SK-N-MC (cell line): ENCODE data around the gene REEP6.

Experiments used
- DNase-seq: peaks from one replicate; pipeline ENCODE4 v3.0.0-alpha.2; 2011; ENCODE audit warnings: low read depth, low spot score
- H3K27ac ChIP-seq: fragments of 200-600 bp; sonication (generic); 2 replicates; pipeline ENCODE4 v1.5.1; 2016; ENCODE audit warnings: mixed run types
- H3K36me3 ChIP-seq: fragments of 200-600 bp; sonication (generic); 2 replicates; pipeline ENCODE4 v1.6.1; 2017; ENCODE audit warnings: antibody characterized with exemption, low read length, mixed read lengths; ENCODE audit not compliant: insufficient read depth
- H3K4me3 ChIP-seq: fragments of 200-600 bp; sonication (generic); 2 replicates; pipeline ENCODE4 v1.5.1; 2016
- H3K9ac ChIP-seq: fragments of 200-600 bp; sonication (generic); 2 replicates; pipeline ENCODE4 v1.8.0; 2017; ENCODE audit warnings: mixed run types, mixed read lengths; ENCODE audit not compliant: insufficient read length
- H3K9me3 ChIP-seq: fragments of 200-600 bp; sonication (generic); 2 replicates; pipeline ENCODE4 v1.6.1; 2017; ENCODE audit warnings: low read depth, mild to moderate bottlenecking, antibody characterized with exemption, low read length, moderate library complexity, mixed read lengths
- EZH2 ChIP-seq: fragments of 200-600 bp; sonication (generic); IDR thresholded peaks from one replicate; pipeline ENCODE4 v1.6.1; 2017; ENCODE audit warnings: antibody characterized with exemption
- FOXP2 ChIP-seq: optimal IDR thresholded peaks from 2 replicates; pipeline ENCODE3; 2011; ENCODE audit warnings: mild to moderate bottlenecking, moderate library complexity; ENCODE audit not compliant: insufficient read depth; ENCODE audit errors: extremely low read length, control extremely low read depth
- POLR2AphosphoS5 ChIP-seq: IDR thresholded peaks from 2 replicates; pipeline ENCODE4 v1.6.1; 2012; ENCODE audit warnings: mild to moderate bottlenecking, low read depth, low read length, borderline replicate concordance

REEP6 gene

DNA sequence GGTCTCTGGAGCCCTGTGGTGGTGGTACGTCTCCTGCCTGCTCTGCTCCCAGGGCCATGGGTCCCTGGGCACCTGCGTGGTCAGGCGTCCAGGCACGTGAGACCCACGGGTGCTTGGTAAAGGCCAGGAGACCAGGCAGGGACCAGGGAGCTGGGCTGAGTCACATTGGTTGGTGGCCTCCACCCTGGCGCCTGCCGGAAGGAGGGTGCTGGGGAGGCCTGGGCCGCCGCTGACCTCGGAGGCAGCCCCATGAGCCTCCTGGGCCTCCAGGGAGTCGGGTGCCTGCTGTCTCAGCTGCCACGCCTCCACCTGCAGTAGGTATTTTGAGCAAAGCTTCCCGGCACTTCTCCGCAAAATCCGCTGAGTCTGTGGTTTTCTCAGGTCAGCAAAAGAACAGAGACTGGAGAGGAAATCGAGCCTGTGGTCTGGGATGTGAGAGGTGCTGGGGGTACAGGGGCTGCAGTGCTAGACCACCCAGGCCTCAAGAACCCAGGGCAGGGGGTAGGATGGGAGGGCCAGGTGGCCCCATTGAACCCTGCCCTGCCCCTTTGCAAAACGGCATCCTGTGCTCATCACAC lies 29.3 kb downstream of the REEP6 start:
- no peak for DNase-seq
- no peak overlapping the region for H3K9ac ChIP-seq

GRCh38 chr19:1521636-1522035 lies 30.7 kb downstream of the REEP6 start:
- Histone ChIP-seq H3K36me3 (no peaks in the 10 kb centered on the region), H3K9ac (no peak overlapping the region), H3K27ac (no peak overlapping the region), H3K9me3 (no peaks in the 10 kb centered on the region), H3K4me3 (no peak overlapping the region)
- no peak for DNase-seq
- TF ChIP-seq FOXP2, result no peak
- TF ChIP-seq EZH2, result no peak
- no peak for TF ChIP-seq POLR2AphosphoS5

More for the DNA sequence above, 29.3 kb downstream of the REEP6 start:
- H3K9me3 ChIP-seq, result no peaks in the 10 kb centered on the region
- H3K27ac ChIP-seq, result no peak overlapping the region
- no peak overlapping the region for H3K4me3 ChIP-seq
- no peaks in the 10 kb centered on the region for H3K36me3 ChIP-seq
- TF ChIP-seq FOXP2 (no peak), POLR2AphosphoS5 (no peak), EZH2 (no peak)

GRCh38 chr19:1522061-1522460 lies 31.1 kb downstream of the REEP6 start:
- TF ChIP-seq EZH2 (no peak), POLR2AphosphoS5 (no peak), FOXP2 (no peak)
- Histone ChIP-seq H3K9ac (no peak overlapping the region), H3K36me3 (no peaks in the 10 kb centered on the region), H3K4me3 (no peak overlapping the region), H3K9me3 (no peaks in the 10 kb centered on the region), H3K27ac (no peak overlapping the region)
- DNase-seq, result no peak

DNA sequence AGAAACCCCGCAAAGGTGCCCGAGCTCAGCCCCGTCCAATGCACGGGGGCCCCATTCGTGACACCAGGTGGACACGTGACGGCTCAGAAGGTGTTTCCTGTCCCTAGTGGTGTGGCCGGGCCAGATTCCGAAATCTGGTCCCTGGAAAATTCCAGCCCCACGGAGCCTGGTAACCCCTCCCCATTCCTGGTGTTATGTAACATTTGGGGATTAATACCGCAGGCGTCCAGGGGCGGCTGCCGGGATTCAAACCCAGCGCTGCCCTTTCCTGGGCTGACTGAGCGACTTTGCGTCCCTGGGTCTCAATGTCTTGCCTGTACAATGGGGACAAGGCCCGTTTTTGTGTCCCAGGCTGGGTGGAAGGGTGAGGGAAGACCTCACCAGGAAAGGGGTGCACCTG lies 31.9 kb downstream of the REEP6 start:
- Histone ChIP-seq H3K36me3 (no peaks in the 10 kb centered on the region), H3K9ac (no peak overlapping the region), H3K9me3 (no peaks in the 10 kb centered on the region), H3K27ac (no peak overlapping the region), H3K4me3 (no peak overlapping the region)
- TF ChIP-seq POLR2AphosphoS5, result no peak
- no peak for TF ChIP-seq EZH2
- no peak for TF ChIP-seq FOXP2
- DNase-seq, result no peak

DNA sequence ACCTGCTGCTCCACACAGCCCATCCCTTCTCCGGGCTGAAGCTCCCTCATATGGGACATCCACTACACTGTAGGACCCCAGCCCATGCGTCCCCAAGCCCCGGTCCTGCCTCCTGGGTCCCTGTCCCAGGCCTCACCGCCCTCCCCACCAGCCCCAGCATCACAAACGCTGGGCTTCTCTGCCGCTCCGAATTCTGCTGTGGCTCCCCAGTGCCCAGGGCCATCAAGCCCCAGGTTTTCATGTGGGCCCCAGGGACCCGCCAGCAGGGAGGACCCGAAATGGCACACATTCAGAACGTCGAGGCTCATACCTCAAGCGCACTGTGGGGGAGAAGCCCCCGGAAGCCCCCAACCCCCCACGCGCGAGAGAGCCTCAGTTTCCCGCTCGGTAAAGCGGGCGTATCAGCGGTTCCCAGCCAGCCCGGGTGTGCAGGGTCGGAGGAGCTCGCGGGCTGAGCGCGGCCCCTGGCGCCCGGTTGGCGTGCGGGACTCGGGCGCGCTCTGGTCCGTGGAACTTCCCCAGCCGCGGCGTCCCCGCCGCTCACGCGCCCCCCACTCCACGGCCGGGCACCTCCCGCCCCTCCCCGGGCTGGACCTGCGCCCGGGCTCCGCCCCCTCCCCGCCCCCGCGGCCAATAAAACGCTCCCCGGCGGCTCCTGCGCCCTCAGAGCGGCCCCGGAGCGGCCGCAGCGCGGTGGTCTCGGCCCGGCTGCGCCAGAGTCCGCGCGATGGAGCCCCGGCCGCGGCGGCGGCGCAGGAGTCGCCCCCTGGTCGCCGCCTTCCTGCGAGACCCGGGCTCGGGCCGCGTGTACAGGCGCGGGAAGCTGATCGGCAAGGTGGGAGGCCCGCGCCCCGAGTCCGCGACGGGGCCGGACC lies 32.7 kb downstream of the REEP6 start, which contains the start of gene PLK5:
Gene PLK5, plus strand, starts transcription at position 666 of the 875 bp plus-strand sequence. CDS start 2,920 bp downstream, outside the sequence.
- TF ChIP-seq POLR2AphosphoS5 (no peak), EZH2 (no peak), FOXP2 (no peak)

GRCh38 chr19:1524287-1524971 lies 33.4 kb downstream of the REEP6 start:
- no peaks in the 10 kb centered on the region for H3K36me3 ChIP-seq
- no peaks in the 10 kb centered on the region for H3K9me3 ChIP-seq
- no peak overlapping the region for H3K27ac ChIP-seq
- DNase-seq, result no peak
- H3K9ac ChIP-seq, result no peak overlapping the region
- TF ChIP-seq FOXP2 (no peak), EZH2 (no peak), POLR2AphosphoS5 (no peak)
- H3K4me3 ChIP-seq, result no peak overlapping the region

More for the DNA sequence above, 32.7 kb downstream of the REEP6 start, which contains the start of gene PLK5:
- H3K27ac ChIP-seq, result no peak within 1 kb of the TSS
- H3K9me3 ChIP-seq, result no peaks in the 10 kb centered on the region
- no peak within 1 kb of the TSS for H3K4me3 ChIP-seq
- no peak for DNase-seq
- no peaks in the 10 kb centered on the region for H3K36me3 ChIP-seq
- no peak within 1 kb of the TSS for H3K9ac ChIP-seq

GRCh38 chr19:1524972-1525325 lies 34.0 kb downstream of the REEP6 start:
- no peak overlapping the region for H3K4me3 ChIP-seq
- TF ChIP-seq POLR2AphosphoS5, result no peak
- no peak for TF ChIP-seq FOXP2
- no peak for TF ChIP-seq EZH2
- H3K36me3 ChIP-seq, result no peaks in the 10 kb centered on the region
- H3K27ac ChIP-seq, result no peak overlapping the region
- H3K9me3 ChIP-seq, result no peaks in the 10 kb centered on the region
- no peak overlapping the region for H3K9ac ChIP-seq
- no peak for DNase-seq

DNA sequence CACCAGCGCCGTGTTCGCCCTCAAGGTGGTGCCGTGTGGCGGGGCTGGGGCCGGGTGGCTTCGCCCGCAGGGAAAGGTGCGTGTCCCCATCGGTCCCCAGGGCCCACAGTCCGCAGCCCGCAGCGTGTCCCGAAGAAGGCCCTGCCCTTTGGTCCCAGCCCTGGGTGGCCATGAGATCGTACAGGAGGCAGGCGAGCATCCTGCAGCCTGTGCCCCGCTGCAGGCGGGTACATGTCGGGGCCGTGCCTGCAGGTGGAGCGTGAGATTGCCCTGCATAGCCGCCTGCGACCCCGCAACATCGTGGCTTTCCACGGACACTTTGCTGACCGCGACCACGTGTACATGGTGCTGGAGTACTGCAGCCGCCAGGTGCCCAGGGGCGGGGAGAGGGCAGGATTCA lies 34.4 kb downstream of the REEP6 start:
- no peak for DNase-seq
- Histone ChIP-seq H3K9me3 (no peaks in the 10 kb centered on the region), H3K9ac (no peak overlapping the region), H3K36me3 (no peaks in the 10 kb centered on the region), H3K4me3 (no peak overlapping the region), H3K27ac (no peak overlapping the region)
- no peak for TF ChIP-seq FOXP2
- TF ChIP-seq POLR2AphosphoS5, result no peak
- TF ChIP-seq EZH2, result no peak
